Measurements from ENCODE around the gene LIN9.

DNA sequence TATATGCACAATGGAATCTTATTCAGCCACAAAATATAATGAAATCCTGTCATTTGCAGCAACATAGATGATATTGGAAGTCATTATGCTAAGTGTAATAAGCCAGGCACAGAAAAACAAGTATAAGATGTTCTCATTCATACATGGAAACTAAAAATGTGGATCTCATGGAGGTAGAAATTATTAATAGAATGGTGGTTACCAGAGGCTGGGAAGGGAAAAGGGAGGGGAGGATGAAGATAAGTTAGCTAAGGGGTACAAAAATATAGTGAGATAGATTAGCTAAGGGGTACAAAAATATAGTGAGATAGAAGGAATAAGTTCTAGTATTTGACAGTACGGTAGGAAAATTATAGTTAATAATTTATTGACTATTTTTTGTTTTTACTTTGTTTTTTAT is 27.9 kb downstream of the LIN9 start:
- TF ChIP-seq, protein P1, sequence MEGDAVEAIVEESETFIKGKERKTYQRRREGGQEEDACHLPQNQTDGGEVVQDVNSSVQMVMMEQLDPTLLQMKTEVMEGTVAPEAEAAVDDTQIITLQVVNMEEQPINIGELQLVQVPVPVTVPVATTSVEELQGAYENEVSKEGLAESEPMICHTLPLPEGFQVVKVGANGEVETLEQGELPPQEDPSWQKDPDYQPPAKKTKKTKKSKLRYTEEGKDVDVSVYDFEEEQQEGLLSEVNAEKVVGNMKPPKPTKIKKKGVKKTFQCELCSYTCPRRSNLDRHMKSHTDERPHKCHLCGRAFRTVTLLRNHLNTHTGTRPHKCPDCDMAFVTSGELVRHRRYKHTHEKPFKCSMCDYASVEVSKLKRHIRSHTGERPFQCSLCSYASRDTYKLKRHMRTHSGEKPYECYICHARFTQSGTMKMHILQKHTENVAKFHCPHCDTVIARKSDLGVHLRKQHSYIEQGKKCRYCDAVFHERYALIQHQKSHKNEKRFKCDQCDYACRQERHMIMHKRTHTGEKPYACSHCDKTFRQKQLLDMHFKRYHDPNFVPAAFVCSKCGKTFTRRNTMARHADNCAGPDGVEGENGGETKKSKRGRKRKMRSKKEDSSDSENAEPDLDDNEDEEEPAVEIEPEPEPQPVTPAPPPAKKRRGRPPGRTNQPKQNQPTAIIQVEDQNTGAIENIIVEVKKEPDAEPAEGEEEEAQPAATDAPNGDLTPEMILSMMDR (IDR thresholded peaks at IDR 0.05) = no peak
- TF ChIP-seq POLR2A (IDR thresholded peaks at IDR 0.05) = no peak

Data from thyroid gland (tissue), 4 donors.